Mesothelial cell of epicardium (in vitro differentiated cells): ENCODE data around the gene ULK4. TPM values are rescaled to one million over a fixed set of nuclear protein-coding genes. Genes with fewer than 3 reads are reported as not detected.
"Not testable (repeated sequence)": the region's sequence is repeated elsewhere in the genome, so short reads cannot be mapped to it uniquely, and the experiment has no call there.

Experiments used
- DNase-seq, 2 experiments: peaks; one replicate each; pipeline ENCODE4 v3.0.0; 2021; ENCODE audit warnings: low spot score in 2 of 2; ENCODE audit not compliant: unreplicated experiment in 2 of 2
- H3K27ac Mint-ChIP-seq: 2 replicates; pipeline ENCODE4 v1.8.0; 2021; ENCODE audit warnings: mixed read lengths
- H3K27me3 Mint-ChIP-seq: 2 replicates; pipeline ENCODE4 v1.8.0; 2021; ENCODE audit warnings: low read depth, mixed read lengths
- H3K36me3 Mint-ChIP-seq: 2 replicates; pipeline ENCODE4 v1.8.0; 2021; ENCODE audit warnings: mixed read lengths
- H3K4me1 Mint-ChIP-seq: 2 replicates; pipeline ENCODE4 v1.8.0; 2021; ENCODE audit warnings: mixed read lengths
- H3K4me3 Mint-ChIP-seq: 2 replicates; pipeline ENCODE4 v1.8.0; 2021; ENCODE audit warnings: mild to moderate bottlenecking, moderate library complexity, mixed read lengths
- H3K9me3 Mint-ChIP-seq: 2 replicates; pipeline ENCODE4 v1.8.0; 2021; ENCODE audit warnings: mixed read lengths
- CTCF ChIP-seq: fragments of 200-600 bp; sonication (generic); IDR thresholded peaks from one replicate; pipeline ENCODE4 v1.5.0; 2021; ENCODE audit warnings: antibody characterized with exemption; ENCODE audit not compliant: unreplicated experiment
- total RNA-seq: library from RNA; stranded (reverse); gene quantifications from 3 replicates; pipeline ENCODE4 v1.2.1, GENCODE V29; 2021

ULK4 gene
- total RNA-seq, 1 donor from 2014 or later: 10.7 TPM

GRCh38 chr3:41405466-41405865 is 556.4 kb downstream of the ULK4 start:
- H3K27ac Mint-ChIP-seq: no peak overlapping the region
- DNase-seq: no peak
- H3K4me1 Mint-ChIP-seq: no peaks in the 10 kb centered on the region
- no peak for TF ChIP-seq CTCF
- H3K36me3 Mint-ChIP-seq: no peaks in the 10 kb centered on the region
- peaks cover 14% of the 10 kb centered on the region for H3K9me3 Mint-ChIP-seq
- no peak overlapping the region for H3K4me3 Mint-ChIP-seq
- no peaks in the 10 kb centered on the region for H3K27me3 Mint-ChIP-seq

GRCh38 chr3:41404582-41404981 is 557.3 kb downstream of the ULK4 start:
- no peaks in the 10 kb centered on the region for H3K36me3 Mint-ChIP-seq
- no peak for TF ChIP-seq CTCF
- no peak overlapping the region for H3K4me3 Mint-ChIP-seq
- peaks cover 19% of the 10 kb centered on the region for H3K9me3 Mint-ChIP-seq
- no peak overlapping the region for H3K27ac Mint-ChIP-seq
- H3K27me3 Mint-ChIP-seq: no peaks in the 10 kb centered on the region
- no peak for DNase-seq
- no peaks in the 10 kb centered on the region for H3K4me1 Mint-ChIP-seq

GRCh38 chr3:41394896-41395295 is 567.0 kb downstream of the ULK4 start:
- no peak for TF ChIP-seq CTCF
- Mint-ChIP-seq H3K4me1 (no peaks in the 10 kb centered on the region), H3K36me3 (no peaks in the 10 kb centered on the region), H3K27me3 (no peaks in the 10 kb centered on the region), H3K9me3 (peaks cover 5% of the 10 kb centered on the region), H3K4me3 (no peak overlapping the region), H3K27ac (no peak overlapping the region)
- no peak for DNase-seq

- H3K9me3 Mint-ChIP-seq: peaks cover 29% of the 10 kb centered on the region
- not testable (repeated sequence) for DNase-seq, H3K27me3 Mint-ChIP-seq, H3K4me3 Mint-ChIP-seq, H3K27ac Mint-ChIP-seq, H3K36me3 Mint-ChIP-seq, H3K4me1 Mint-ChIP-seq
Measured at GRCh38 chr3:41370765-41371535, 591.0 kb downstream of the ULK4 start.

- no peak for TF ChIP-seq CTCF
- H3K27me3 Mint-ChIP-seq: no peaks in the 10 kb centered on the region
- peaks cover 8% of the 10 kb centered on the region for H3K4me1 Mint-ChIP-seq
- DNase-seq: no peak
- H3K9me3 Mint-ChIP-seq: peaks cover 25% of the 10 kb centered on the region
- peaks cover 2% of the 10 kb centered on the region for H3K36me3 Mint-ChIP-seq
- no peak overlapping the region for H3K27ac Mint-ChIP-seq
- no peak overlapping the region for H3K4me3 Mint-ChIP-seq
Measured at GRCh38 chr3:41370307-41370706, 591.6 kb downstream of the ULK4 start.

GRCh38 chr3:41369838-41370237 is 592.1 kb downstream of the ULK4 start:
- H3K27me3 Mint-ChIP-seq: no peaks in the 10 kb centered on the region
- no peak for TF ChIP-seq CTCF
- no peak for DNase-seq
- peaks cover 2% of the 10 kb centered on the region for H3K36me3 Mint-ChIP-seq
- peaks cover 8% of the 10 kb centered on the region for H3K4me1 Mint-ChIP-seq
- H3K27ac Mint-ChIP-seq: no peak overlapping the region
- peaks cover 25% of the 10 kb centered on the region for H3K9me3 Mint-ChIP-seq
- no peak overlapping the region for H3K4me3 Mint-ChIP-seq
